ENCODE measurements around the gene LAG3.
"Not testable (repeated sequence)": the region's sequence is repeated elsewhere in the genome, so short reads cannot be mapped to it uniquely, and the experiment has no call there.

Gene LAG3

GRCh38 chr12:6772331-6772695, at the start of gene LAG3:
Gene LAG3, plus strand, starts transcription at chr12:6772520. Its CDS starts 333 bp downstream, at chr12:6772853.
- in situ Hi-C loops (cut with HindIII; ENCODE audit: low sequenced_read_pairs), result no loop called here

DNA sequence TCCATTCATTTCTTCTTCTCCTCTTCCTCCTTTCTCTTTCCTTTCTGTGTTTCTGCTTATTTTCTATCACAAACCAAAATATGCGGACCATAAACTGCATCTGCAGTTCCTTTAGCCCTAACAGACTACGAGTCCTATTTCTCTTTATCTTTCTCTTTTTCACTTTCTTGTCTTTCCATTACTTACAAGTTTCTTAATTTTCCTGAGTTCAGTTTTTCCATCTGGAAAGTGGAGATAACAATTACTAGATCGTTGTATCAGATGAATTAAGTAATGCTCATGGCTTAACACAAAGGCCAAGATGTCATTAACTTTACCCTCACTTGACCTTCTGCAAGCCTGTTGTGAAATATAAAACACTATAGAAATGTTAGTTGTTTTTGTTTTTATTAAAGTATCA, 49.5 kb upstream of the LAG3 start:
- in situ Hi-C loops (cut with HindIII; ENCODE audit: low sequenced_read_pairs), result no loop called here

- in situ Hi-C loops (cut with HindIII; ENCODE audit: low sequenced_read_pairs), result no loop called here
These were observed 48.5 kb upstream of the LAG3 start, which contains the start of gene COPS7A for GRCh38 chr12:6723607-6724408. Gene COPS7A, plus strand, starts transcription at chr12:6724046. Its CDS starts 611 bp downstream, at chr12:6724657.

GRCh38 chr12:6724409-6724797, 47.9 kb upstream of the LAG3 start:
- in situ Hi-C loops (cut with HindIII; ENCODE audit: low sequenced_read_pairs), result no loop called here

DNA sequence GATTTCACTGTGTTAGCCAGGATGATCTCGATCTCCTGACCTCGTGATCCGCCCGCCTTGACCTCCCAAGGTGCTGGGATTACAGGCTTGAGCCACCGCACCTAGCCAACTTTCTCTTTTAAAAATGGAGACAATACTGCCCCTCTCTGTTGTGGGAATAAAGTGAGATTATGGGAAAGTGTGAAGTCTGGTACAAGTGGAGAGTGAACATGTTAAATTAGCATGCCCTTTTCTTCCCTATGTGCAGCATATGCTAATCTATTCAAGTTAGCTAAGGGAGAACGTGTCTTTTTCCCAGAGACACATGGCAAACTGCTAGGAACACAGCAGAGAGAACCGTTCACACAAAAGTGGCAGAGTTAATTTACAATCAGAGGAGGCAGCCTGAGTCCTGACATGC, 47.0 kb upstream of the LAG3 start:
- in situ Hi-C loops (cut with HindIII; ENCODE audit: low sequenced_read_pairs), result no loop called here

DNA sequence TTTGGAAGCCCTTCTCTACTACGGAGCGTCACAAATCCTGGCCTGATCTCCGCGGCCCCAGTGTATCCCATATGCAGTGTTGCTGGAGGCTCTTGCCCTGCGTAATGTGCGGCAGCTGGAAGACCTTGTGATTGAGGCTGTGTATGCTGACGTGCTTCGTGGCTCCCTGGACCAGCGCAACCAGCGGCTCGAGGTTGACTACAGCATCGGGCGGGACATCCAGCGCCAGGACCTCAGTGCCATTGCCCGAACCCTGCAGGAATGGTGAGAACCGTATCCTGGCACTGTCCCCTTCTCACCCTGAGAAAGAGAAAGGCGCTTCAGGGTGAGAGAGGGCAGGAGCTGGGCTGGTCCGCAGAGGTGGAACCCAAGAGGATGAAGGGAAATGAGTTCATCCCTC, 43.1 kb upstream of the LAG3 start:
- in situ Hi-C loops (cut with HindIII; ENCODE audit: low sequenced_read_pairs), result no loop called here

GRCh38 chr12:6730169-6730568, 42.2 kb upstream of the LAG3 start:
- in situ Hi-C loops (cut with HindIII; ENCODE audit: low sequenced_read_pairs), result no loop called here

DNA sequence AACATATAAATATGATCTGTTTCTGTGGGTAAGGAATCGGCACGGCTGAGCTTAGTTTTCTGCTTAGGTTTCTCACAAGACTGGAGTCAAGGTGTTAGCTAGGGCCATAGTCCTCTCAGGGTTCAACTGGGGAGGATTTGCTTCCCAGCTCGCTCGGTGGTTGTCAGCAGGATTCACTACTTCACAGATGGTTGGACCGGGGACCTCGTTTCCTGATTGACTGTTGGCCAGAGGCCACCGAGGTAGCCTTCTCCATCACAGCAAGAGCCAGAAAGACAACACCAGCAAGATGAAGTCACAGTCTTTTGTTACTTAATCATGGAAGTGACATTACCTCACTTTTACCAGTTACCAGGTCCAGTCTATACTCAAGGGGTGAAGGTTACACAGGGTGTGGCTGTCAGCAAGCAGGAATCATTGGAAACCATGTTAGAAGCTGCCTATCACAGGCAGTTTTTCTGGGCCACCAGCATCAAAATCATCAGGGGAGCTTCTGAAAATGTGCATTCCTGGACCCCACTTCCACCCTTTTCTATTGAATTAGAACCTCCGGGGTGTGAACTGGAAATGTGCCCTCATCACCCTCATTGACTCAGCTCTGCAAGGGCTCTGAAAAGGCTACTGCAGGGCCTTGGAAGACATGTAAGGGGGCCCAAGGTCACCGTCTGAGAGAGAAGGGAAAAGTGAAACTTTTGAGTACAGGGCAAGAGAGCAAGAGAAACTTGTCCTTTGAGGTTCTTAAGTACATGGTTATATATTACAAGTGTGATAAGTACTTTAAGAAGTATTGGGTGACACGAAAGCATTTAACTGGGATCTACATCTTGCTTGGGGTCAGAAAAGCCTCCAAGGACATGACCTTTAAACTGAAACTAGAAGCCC, 37.6 kb upstream of the LAG3 start:
- in situ Hi-C loops (cut with HindIII; ENCODE audit: low sequenced_read_pairs), result no loop called here

GRCh38 chr12:6735448-6736191, 36.7 kb upstream of the LAG3 start:
- in situ Hi-C loops (cut with HindIII; ENCODE audit: low sequenced_read_pairs), result no loop called here

DNA sequence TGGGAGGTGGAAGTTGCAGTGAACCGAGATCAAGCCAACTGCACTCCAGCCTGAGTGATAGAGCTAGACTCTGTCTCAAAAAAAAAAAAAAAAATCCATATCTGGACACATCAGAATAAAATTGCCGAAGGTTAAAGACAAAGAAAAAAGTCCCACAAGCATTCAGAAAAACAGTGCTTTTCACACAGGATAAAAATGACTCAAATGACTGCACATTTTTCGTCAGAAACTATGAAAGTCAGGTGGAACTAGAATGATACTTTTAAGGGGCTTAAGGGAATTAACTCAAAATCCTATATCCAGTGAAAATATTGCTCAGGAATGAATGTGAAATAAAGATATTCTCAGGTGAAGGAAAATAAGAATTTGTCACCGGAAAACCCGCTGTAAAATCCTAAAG, 35.6 kb upstream of the LAG3 start:
- in situ Hi-C loops (cut with HindIII; ENCODE audit: low sequenced_read_pairs), result no loop called here

DNA sequence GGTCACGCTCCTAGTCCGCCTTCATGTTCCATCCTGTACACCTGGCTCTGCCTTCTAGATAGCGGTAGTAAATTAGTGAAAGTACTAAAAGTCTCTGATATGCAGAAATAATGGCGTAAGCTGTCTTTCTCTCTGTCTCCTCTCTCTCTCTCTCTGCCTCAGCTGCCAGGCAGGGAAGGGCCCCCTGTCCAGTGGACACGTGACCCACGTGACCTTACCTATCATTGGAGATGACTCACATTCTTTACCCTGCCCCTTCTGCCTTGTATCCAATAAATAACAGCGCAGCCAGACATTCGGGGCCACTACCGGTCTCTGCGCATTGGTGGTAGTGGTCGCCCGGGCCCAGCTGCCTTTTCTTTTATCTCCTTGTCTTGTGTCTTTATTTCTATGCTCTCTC, 30.2 kb upstream of the LAG3 start:
- in situ Hi-C loops (cut with HindIII; ENCODE audit: low sequenced_read_pairs), result not testable (repeated sequence)

DNA sequence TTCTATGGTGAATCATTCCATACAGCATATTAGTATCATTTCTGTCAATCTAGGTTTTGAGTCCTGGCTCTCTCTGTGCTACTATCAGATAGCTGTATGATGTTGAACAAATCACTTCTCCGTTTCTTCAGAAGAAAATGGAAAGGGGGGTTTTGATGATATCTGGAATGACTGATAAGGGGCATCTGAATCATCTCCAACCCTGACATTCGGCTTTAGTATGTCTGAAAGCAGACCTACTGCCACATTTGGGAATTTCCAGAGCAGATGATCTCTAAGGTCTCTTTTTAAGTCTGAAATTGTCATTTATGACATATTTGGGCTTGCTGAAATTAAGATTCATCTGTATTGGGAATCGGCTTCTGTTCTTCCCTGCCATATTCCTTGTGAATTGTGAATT, 29.5 kb upstream of the LAG3 start:
- in situ Hi-C loops (cut with HindIII; ENCODE audit: low sequenced_read_pairs), result no loop called here

- in situ Hi-C loops (cut with HindIII; ENCODE audit: low sequenced_read_pairs), result not testable (repeated sequence)
These were observed 29.0 kb upstream of the LAG3 start for GRCh38 chr12:6743300-6743699.

- in situ Hi-C loops (cut with HindIII; ENCODE audit: low sequenced_read_pairs), result no loop called here
These were observed 26.4 kb upstream of the LAG3 start for GRCh38 chr12:6745741-6746525.

GRCh38 chr12:6747216-6747615, 25.1 kb upstream of the LAG3 start:
- in situ Hi-C loops (cut with HindIII; ENCODE audit: low sequenced_read_pairs), result no loop called here

- in situ Hi-C loops (cut with HindIII; ENCODE audit: low sequenced_read_pairs), result no loop called here
These were observed 23.6 kb upstream of the LAG3 start for GRCh38 chr12:6748761-6749160.

- in situ Hi-C loops (cut with HindIII; ENCODE audit: low sequenced_read_pairs), result no loop called here
These were observed 21.8 kb upstream of the LAG3 start for GRCh38 chr12:6750506-6750905.

- in situ Hi-C loops (cut with HindIII; ENCODE audit: low sequenced_read_pairs), result no loop called here
These were observed 20.6 kb upstream of the LAG3 start for GRCh38 chr12:6751767-6752166.

DNA sequence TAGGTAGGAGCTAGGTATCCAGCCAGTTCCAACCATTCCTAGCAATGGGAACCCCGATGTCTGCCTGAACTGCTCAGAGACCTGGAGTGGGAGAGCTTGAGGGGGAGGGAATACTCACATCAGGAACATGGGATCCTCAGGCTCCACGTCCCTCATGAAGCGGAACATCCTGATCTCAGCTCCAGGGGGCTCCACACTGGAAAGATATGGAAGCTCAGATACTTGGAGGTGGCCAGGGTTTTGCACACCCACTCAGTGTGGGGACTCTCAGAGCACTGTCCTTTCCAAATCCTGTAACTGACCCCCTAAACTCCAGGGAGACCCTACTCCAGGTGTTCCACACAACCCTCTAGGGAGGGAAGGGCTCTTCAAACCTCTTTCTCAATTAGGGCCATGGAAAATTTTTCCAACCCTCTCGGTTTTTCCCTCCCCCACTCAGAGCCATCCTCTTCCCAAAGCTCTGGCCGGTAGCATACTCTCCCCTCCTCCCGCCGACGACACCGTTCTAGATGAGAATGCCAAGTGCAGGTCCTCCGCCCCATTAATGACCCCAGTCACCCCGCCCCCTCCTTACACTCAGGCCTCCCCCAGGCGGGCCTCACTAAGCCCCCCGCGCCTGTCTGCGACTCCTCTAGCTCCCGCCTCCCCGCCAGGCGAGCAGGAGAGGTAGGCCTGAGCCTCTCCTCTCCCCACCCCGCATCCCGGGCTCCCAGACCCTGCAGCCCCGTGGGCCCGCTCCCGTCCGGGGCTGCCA, 20.0 kb upstream of the LAG3 start:
- in situ Hi-C loops (cut with HindIII; ENCODE audit: low sequenced_read_pairs), result no loop called here

Data from DLD1 (cell line).